Kidney (tissue), 14 donors: Measurements from ENCODE around the gene SLFN5. TPM values are rescaled to one million over a fixed set of nuclear protein-coding genes. Genes with fewer than 3 reads are reported as not detected.

ENCODE experiments used
- DNase-seq, 5 donors: peaks; one replicate each; pipeline ENCODE4 v3.0.0-alpha.2; 2013 to 2020
- FAIRE-seq: peaks from 2 replicates; lab custom pipeline; 2012; peaks lifted over from hg19 to GRCh38; lab: Jason Lieb, UNC
- H3K27ac ChIP-seq, 2 donors: one replicate each; pipeline ENCODE4 v1.7.0; 2013; ENCODE audit warnings: low read depth in 2 of 2, low read length in 2 of 2, inconsistent platforms in 1 of 2
- H3K27me3 ChIP-seq: one replicate; pipeline ENCODE4 v1.7.1; 2013; ENCODE audit warnings: low read length, inconsistent platforms; ENCODE audit not compliant: control insufficient read depth, insufficient read depth
- H3K36me3 ChIP-seq, 3 donors: one replicate each; pipeline versions ENCODE4 v1.7.0 to v1.7.1; 2013; ENCODE audit warnings: low read length in 3 of 3, control low read depth in 1 of 3, inconsistent platforms in 1 of 3; ENCODE audit not compliant: insufficient read depth in 3 of 3, control insufficient read depth in 2 of 3
- H3K4me1 ChIP-seq, 3 donors: one replicate each; pipeline versions ENCODE4 v1.7.0 to v1.7.1; 2013; ENCODE audit warnings: low read length in 3 of 3, inconsistent platforms in 1 of 3, low read depth in 1 of 3; ENCODE audit not compliant: control insufficient read depth in 2 of 3, insufficient read depth in 2 of 3
- H3K4me3 ChIP-seq, 3 donors: one replicate each; pipeline versions ENCODE4 v1.7.0 to v1.8.1; 2013; ENCODE audit warnings: low read length in 3 of 3, control low read depth in 1 of 3, inconsistent platforms in 1 of 3
- H3K9ac ChIP-seq, 3 donors: one replicate each; pipeline versions ENCODE4 v1.7.0 to v1.7.1; 2013; ENCODE audit warnings: low read length in 3 of 3, control low read depth in 1 of 3, inconsistent platforms in 1 of 3
- H3K9me3 ChIP-seq, 3 donors: one replicate each; pipeline versions ENCODE4 v1.7.0 to v1.7.1; 2013; ENCODE audit warnings: low read length in 3 of 3, control low read depth in 1 of 3, inconsistent platforms in 1 of 3; ENCODE audit not compliant: control insufficient read depth in 2 of 3, insufficient read depth in 1 of 3
- intact Hi-C: fragments of 100-400 bp; cut with DNase I; formaldehyde crosslinking; loops from one replicate; pipeline ENCODE4 v1.11.1; 2022
- polyA plus RNA-seq: library from polyadenylated mRNA; stranded (reverse); fragments of 350-450 nt; fragmentation: Illumina TruSeq; extraction: RNeasy Lipid Tissue Mini Kit (QIAGEN cat#74804); gene quantifications from one replicate; pipeline ENCODE4 v1.2.3, GENCODE V29; 2014; ENCODE audit warnings: low read depth, low replicate concordance; ENCODE audit not compliant: insufficient read depth
- total RNA-seq: library from RNA; stranded (reverse); fragmentation: NEBNext Ultra II Directional; extraction: Animal tissue kit (Norgen Biotek cat#: 25700); gene quantifications from one replicate; pipeline ENCODE4 v1.2.1, GENCODE V29; 2021
- TF ChIP-seq, protein P1 (sequence below): IDR thresholded peaks from 3 replicates; pipeline ENCODE4 v1.5.1; 2012; ENCODE audit warnings: mild to moderate bottlenecking, moderate library complexity, borderline replicate concordance; ENCODE audit not compliant: insufficient read depth; ENCODE audit errors: extremely low read depth
- donor health status: control.
- donor health status: control.
- donor health status: control.
- donor health status: control.
- donor health status: control.
- donor health status: DM: yes; HTN: yes; CAD: no.
- donor health status: Normal renal cell carcinoma (clear cell type).

The SLFN5 gene
- total and polyA plus RNA-seq, 2 donors from 2014 or later, result 2.0 to 64.8 TPM

DNA sequence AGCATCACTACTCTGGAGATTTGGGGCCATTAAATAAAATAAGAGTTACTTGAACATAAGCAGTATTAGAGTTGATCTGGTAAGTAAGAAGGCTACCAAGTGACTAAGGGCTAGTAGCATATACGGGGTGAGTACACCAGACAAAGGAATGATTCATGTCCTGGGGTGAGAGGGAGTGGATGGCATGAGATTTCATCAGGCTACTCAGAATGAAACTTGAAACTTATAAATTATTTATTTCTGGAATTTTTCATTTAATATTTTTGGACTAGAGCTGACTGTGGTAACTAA lies 2.3 kb downstream of the SLFN5 start:
- TF ChIP-seq, protein P1, sequence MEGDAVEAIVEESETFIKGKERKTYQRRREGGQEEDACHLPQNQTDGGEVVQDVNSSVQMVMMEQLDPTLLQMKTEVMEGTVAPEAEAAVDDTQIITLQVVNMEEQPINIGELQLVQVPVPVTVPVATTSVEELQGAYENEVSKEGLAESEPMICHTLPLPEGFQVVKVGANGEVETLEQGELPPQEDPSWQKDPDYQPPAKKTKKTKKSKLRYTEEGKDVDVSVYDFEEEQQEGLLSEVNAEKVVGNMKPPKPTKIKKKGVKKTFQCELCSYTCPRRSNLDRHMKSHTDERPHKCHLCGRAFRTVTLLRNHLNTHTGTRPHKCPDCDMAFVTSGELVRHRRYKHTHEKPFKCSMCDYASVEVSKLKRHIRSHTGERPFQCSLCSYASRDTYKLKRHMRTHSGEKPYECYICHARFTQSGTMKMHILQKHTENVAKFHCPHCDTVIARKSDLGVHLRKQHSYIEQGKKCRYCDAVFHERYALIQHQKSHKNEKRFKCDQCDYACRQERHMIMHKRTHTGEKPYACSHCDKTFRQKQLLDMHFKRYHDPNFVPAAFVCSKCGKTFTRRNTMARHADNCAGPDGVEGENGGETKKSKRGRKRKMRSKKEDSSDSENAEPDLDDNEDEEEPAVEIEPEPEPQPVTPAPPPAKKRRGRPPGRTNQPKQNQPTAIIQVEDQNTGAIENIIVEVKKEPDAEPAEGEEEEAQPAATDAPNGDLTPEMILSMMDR, result no peak
- no peak for DNase-seq
- Histone ChIP-seq H3K27me3 (no peaks in the 10 kb centered on the region), H3K4me3 (no peak overlapping the region), H3K9ac (no peak overlapping the region), H3K9me3 (no peaks in the 10 kb centered on the region), H3K36me3 (no peaks in the 10 kb centered on the region), H3K27ac (peak overlapping the region in 1 of 2 donors; percentile 29), H3K4me1 (peaks cover 0 to 4% (median 0%) of the 10 kb centered on the region in 3 donors)
- intact Hi-C loops, result no loop called here
- FAIRE-seq, result no peak

DNA sequence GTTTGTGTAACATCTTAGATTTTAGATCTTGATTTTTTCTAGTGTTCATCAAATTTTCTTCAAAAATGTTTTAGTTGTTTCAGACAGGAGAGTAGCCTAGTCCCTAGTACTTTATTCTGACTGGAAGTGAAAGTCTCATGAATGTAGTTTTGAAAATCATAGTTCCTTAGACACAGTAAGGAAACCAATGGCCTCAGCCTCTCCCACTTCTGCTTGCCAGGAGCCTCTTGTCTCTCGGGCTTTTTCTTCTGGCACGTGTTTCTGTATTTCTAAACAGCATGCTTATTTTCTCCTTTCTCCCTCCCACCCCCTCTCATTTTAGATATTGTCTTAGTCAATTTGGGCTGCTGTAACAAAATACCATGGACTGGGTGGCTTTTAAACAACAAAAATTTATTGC lies 9.8 kb downstream of the SLFN5 start:
- no peak overlapping the region for H3K9ac ChIP-seq
- H3K27ac ChIP-seq, result no peak overlapping the region
- TF ChIP-seq, protein P1, result no peak
- H3K27me3 ChIP-seq, result no peaks in the 10 kb centered on the region
- H3K9me3 ChIP-seq, result no peaks in the 10 kb centered on the region
- H3K4me3 ChIP-seq, result no peak overlapping the region
- no peak for FAIRE-seq
- no peaks in the 10 kb centered on the region for H3K36me3 ChIP-seq
- intact Hi-C loops, result no loop called here
- no peak for DNase-seq
- peaks cover 0 to 5% (median 0%) of the 10 kb centered on the region in 3 donors for H3K4me1 ChIP-seq

- TF ChIP-seq, protein P1, result no peak
- Histone ChIP-seq H3K4me3 (no peak overlapping the region), H3K4me1 (peaks cover 0 to 9% (median 0%) of the 10 kb centered on the region in 3 donors), H3K27me3 (no peaks in the 10 kb centered on the region), H3K9ac (no peak overlapping the region), H3K36me3 (peaks cover 0 to 3% (median 0%) of the 10 kb centered on the region in 3 donors), H3K27ac (no peak overlapping the region), H3K9me3 (no peaks in the 10 kb centered on the region)
- intact Hi-C loops, result no loop called here
- DNase-seq (peak in 1 of 5 donors; percentile 42), FAIRE-seq (peak; percentile 52)
Measured at GRCh38 chr17:35254107-35254773, 11.4 kb downstream of the SLFN5 start.
